Stimulated activated CD8-positive, alpha-beta memory T cell treated with anti-CD3 and anti-CD28 coated beads, Interleukin-4, amount 100 ng/mL, for 24 hours (primary cell): ENCODE measurements around the gene C1GALT1.
"Not testable (repeated sequence)": the region's sequence is repeated elsewhere in the genome, so short reads cannot be mapped to it uniquely, and the experiment has no call there.

Experiments
- DNase-seq: peaks from one replicate; pipeline ENCODE4 v3.0.0-alpha.2; 2020; ENCODE audit warnings: low read depth

Gene C1GALT1

GRCh38 chr7:7237201-7237977, 55.0 kb downstream of the C1GALT1 start:
- no peak for DNase-seq

- DNase-seq, result no peak
These were observed 55.6 kb downstream of the C1GALT1 start for GRCh38 chr7:7237978-7238267.

- no peak for DNase-seq
These were observed 57.0 kb downstream of the C1GALT1 start for GRCh38 chr7:7239346-7239745.

GRCh38 chr7:7242899-7243298, 60.6 kb downstream of the C1GALT1 start:
- no peak for DNase-seq

GRCh38 chr7:7245233-7245632, 62.9 kb downstream of the C1GALT1 start:
- DNase-seq, result not testable (repeated sequence)

- no peak for DNase-seq
These were observed 63.9 kb downstream of the C1GALT1 start for GRCh38 chr7:7246223-7246622.

- DNase-seq, result no peak
These were observed 65.3 kb downstream of the C1GALT1 start for GRCh38 chr7:7247658-7248057.

- no peak for DNase-seq
These were observed 67.5 kb downstream of the C1GALT1 start for GRCh38 chr7:7249814-7250213.

- DNase-seq, result no peak
These were observed 69.4 kb downstream of the C1GALT1 start for GRCh38 chr7:7251742-7252141.

GRCh38 chr7:7254319-7254718, 72.0 kb downstream of the C1GALT1 start:
- DNase-seq, result no peak

- DNase-seq, result no peak
These were observed 72.6 kb downstream of the C1GALT1 start for GRCh38 chr7:7254908-7255307.

GRCh38 chr7:7256731-7257274, 74.5 kb downstream of the C1GALT1 start:
- no peak for DNase-seq

GRCh38 chr7:7257899-7258692, 75.8 kb downstream of the C1GALT1 start:
- DNase-seq, result no peak

- no peak for DNase-seq
These were observed 79.5 kb downstream of the C1GALT1 start for GRCh38 chr7:7261863-7262262.

GRCh38 chr7:7263297-7264230, 81.2 kb downstream of the C1GALT1 start:
- no peak for DNase-seq

GRCh38 chr7:7264306-7265040, 82.1 kb downstream of the C1GALT1 start:
- no peak for DNase-seq

- no peak for DNase-seq
These were observed 83.0 kb downstream of the C1GALT1 start for GRCh38 chr7:7265081-7266075.

GRCh38 chr7:7266257-7266881, 84.0 kb downstream of the C1GALT1 start:
- no peak for DNase-seq

GRCh38 chr7:7271094-7271874, 88.9 kb downstream of the C1GALT1 start:
- DNase-seq, result no peak
